ENCODE results near the gene CYBA.

CYBA gene

DNA sequence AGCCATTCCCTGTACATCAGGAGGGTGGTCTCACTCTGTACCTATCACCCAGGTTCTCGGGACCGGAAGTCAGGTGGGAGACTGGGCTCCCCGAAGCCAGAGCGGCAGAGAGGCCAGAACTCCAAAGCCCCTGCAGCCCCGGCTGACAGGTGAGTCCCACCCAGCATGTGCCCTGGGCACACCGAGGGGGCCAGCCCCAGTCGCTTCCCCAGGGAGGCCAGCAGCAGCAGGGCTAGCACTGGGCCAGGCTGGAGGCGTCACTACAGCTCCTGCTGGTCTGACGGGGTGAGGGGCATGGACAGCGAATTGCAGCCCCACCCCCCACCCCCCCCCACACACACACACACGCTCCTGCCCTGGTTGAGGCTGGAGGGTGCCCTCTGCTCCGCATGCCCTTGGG is 20.4 kb downstream of the CYBA start:
- FAIRE-seq = no peak

DNA sequence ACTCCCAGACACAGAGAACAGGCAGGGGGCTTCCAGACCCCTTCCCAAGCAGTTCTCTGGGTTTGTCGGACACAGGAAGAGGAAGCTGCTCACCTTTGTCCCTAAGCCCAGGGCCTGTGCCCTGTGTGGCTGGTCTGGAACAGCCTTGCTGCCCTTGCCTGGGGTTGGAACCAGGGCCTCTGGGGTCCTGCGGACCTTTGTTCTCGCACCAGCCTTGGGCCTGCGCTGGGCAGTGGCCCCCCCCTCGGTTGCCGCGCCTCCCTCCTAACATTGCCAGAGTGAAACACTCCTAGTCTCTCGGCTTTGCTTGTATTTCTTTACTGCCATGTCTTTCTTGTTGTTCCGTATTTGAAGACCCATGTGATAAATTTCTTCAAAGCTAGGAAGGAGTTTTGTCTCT is 21.0 kb downstream of the CYBA start:
- DNase-seq (ENCODE audit: insufficient read length, low spot score) = no peak
- no peak for TF ChIP-seq POLR2A (IDR thresholded peaks at IDR 0.05; ENCODE audit: low read depth, low read length)
- no peak for FAIRE-seq

More for the DNA sequence above, 20.4 kb downstream of the CYBA start:
- TF ChIP-seq POLR2A (IDR thresholded peaks at IDR 0.05; ENCODE audit: low read depth, low read length) = no peak
- no peak for DNase-seq (ENCODE audit: insufficient read length, low spot score)

DNA sequence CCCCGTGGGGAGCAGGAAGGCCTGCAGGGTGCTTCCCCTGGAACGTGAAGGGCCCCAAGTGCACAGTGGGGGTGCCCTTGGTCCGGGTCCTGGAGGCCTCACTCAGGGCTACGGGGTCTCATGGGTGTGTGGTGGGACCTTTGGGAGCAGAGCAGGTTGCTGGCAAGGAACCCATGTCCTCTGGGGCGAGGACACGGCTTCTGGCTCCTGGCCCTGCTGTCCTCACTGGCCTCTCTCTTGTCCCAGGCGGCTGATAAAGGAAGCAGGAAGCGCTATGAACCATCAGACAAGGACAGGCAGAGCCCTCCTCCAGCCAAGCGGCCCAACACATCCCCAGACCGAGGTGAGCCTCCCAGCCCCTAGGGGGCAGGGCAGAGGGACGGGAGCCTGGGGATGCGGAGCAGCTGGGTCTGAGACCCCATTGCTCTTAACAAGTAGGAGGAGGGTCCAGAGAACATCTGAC is 22.3 kb downstream of the CYBA start:
- TF ChIP-seq POLR2A (IDR thresholded peaks at IDR 0.05; ENCODE audit: low read depth, low read length) = no peak
- DNase-seq (ENCODE audit: insufficient read length, low spot score) = no peak
- no peak for FAIRE-seq

- FAIRE-seq (no peak), DNase-seq (ENCODE audit: insufficient read length, low spot score) (no peak)
- TF ChIP-seq POLR2A (IDR thresholded peaks at IDR 0.05; ENCODE audit: low read depth, low read length) = no peak
These were observed 23.1 kb downstream of the CYBA start for GRCh38 chr16:88627531-88628411.

GRCh38 chr16:88626646-88627045 is 24.2 kb downstream of the CYBA start:
- FAIRE-seq = no peak
- TF ChIP-seq POLR2A (IDR thresholded peaks at IDR 0.05; ENCODE audit: low read depth, low read length) = no peak
- DNase-seq (ENCODE audit: insufficient read length, low spot score) = no peak

DNA sequence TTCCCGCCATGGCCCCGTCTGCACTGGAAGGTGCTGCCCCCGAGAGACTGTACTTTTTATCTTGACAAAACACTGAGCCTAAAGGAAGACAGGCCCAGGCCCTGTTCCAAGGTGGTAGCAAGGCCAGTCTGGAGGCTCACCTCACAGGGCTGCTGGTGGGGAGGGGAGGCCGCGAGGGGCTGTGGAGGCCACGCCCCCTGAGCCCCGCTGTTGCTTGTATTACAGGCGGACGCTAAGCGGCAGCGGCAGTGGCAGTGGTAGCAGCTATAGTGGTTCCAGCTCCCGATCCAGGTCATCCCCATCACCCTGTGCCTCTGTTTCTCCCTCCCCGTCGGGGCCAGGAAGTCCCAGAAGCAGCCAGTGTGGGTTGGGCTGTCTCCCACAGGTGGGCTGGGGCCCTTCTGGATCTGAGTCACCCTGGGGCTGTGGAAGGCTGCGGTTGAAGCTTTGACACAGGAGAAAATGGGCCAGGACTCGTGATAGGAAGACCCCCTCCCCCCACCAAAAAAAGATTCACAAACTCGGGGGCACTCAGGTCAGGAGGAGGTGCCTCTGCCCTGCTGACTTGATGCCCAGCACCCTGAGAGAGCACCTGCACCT is 25.8 kb downstream of the CYBA start:
- no peak for TF ChIP-seq POLR2A (IDR thresholded peaks at IDR 0.05; ENCODE audit: low read depth, low read length)
- FAIRE-seq = no peak
- DNase-seq (ENCODE audit: insufficient read length, low spot score) = no peak

DNA sequence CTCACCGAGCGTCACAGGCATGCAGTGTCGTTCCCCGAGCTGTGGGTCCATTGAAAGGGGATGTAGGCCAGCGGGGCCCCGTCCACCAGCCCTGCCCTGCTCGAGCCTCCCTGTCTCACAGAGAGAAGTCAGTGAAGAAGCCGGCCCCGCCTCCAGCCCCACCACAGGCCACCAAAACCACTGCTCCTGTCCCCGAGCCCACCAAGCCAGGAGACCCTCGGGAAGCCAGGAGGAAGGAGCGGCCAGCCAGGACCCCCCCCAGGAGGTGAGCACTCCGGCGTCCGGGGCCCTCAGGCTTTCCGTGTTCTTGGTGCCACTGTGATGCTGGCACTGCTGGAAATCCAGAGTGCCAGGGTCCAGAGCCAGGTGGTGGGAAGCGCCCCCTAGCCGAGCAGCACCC is 26.4 kb downstream of the CYBA start:
- DNase-seq (ENCODE audit: insufficient read length, low spot score) (no peak), FAIRE-seq (no peak)
- TF ChIP-seq POLR2A (IDR thresholded peaks at IDR 0.05; ENCODE audit: low read depth, low read length) = no peak

GRCh38 chr16:88623858-88624257 is 27.0 kb downstream of the CYBA start:
- no peak for FAIRE-seq
- TF ChIP-seq POLR2A (IDR thresholded peaks at IDR 0.05; ENCODE audit: low read depth, low read length) = no peak

DNA sequence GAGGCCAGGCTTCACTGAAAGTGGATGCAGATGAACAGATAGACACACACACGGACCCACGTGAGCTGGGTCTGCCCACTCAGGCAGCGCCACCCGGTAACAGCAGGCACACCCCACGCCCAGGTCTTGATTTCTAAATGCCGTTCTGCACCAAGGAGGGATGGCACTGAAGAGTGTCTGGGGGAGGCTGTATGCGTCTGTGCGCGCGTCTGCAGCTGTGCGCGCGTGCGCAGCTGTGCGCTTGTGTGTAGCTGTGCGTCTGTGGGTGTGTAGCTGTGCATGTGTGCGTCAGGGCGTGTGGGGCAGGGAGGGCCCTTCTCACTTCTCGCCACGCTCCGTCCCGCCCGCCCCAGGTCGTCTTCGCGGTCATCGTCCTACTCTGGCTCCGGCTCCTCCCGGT is 28.0 kb downstream of the CYBA start:
- no peak for FAIRE-seq
- no peak for TF ChIP-seq POLR2A (IDR thresholded peaks at IDR 0.05; ENCODE audit: low read depth, low read length)

More at GRCh38 chr16:88623858-88624257, 27.0 kb downstream of the CYBA start:
- DNase-seq (ENCODE audit: insufficient read length, low spot score) = no peak

DNA sequence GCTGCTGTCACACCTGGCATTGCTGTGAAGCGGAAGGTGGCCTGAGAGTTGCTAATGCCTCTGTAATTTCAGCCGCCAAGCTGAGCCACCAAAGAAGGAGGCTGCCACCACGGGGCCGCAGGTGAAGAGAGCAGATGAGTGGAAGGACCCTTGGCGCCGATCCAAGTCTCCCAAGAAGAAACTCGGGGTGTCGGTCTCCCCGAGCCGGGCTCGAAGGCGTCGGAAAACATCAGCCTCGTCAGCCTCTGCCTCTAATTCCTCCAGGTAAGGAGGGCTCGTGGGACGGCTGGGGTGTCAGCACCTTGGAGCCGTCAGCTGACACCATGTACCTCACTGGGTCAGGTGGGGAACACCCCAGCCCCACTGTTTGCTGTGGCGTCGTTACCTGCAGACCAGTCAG is 28.7 kb downstream of the CYBA start:
- no peak for FAIRE-seq

More for the DNA sequence above, 28.0 kb downstream of the CYBA start:
- no peak for DNase-seq (ENCODE audit: insufficient read length, low spot score)

GRCh38 chr16:88619859-88620815 is 30.7 kb downstream of the CYBA start:
- DNase-seq (ENCODE audit: insufficient read length, low spot score) (no peak), FAIRE-seq (no peak)
- no peak for TF ChIP-seq POLR2A (IDR thresholded peaks at IDR 0.05; ENCODE audit: low read depth, low read length)

More for the DNA sequence above, 28.7 kb downstream of the CYBA start:
- no peak for TF ChIP-seq POLR2A (IDR thresholded peaks at IDR 0.05; ENCODE audit: low read depth, low read length)
- DNase-seq (ENCODE audit: insufficient read length, low spot score) = no peak

- TF ChIP-seq POLR2A (IDR thresholded peaks at IDR 0.05; ENCODE audit: low read depth, low read length) = no peak
- FAIRE-seq (no peak), DNase-seq (ENCODE audit: insufficient read length, low spot score) (no peak)
These were observed 31.7 kb downstream of the CYBA start for GRCh38 chr16:88618956-88619667.
